Uterus (tissue), 2 donors: ENCODE measurements around the gene TGFBR1.

Experiments
- CTCF ChIP-seq, 4 experiments: fragments of 200-600 bp in 2 of 4; fragments of 450-650 bp in 2 of 4; sonication (generic) in 2 of 4; IDR thresholded peaks; one replicate each; pipeline ENCODE4 v1.5.1; 2016 to 2019; ENCODE audit warnings: antibody characterized with exemption in 4 of 4, mild to moderate bottlenecking in 2 of 4, moderate library complexity in 1 of 4
- POLR2A ChIP-seq, 2 donors: fragments of 450-650 bp; IDR thresholded peaks; one replicate each; pipeline ENCODE4 v1.6.1; 2016; ENCODE audit warnings: antibody characterized with exemption in 2 of 2, mild to moderate bottlenecking in 1 of 2, moderate library complexity in 1 of 2

GRCh38 chr9:99130069-99130468, 25.2 kb downstream of the TGFBR1 start:
- TF ChIP-seq CTCF (IDR thresholded peaks at IDR 0.05) (no peak), POLR2A (IDR thresholded peaks at IDR 0.05) (no peak)
